Omental fat pad (tissue), 4 donors: ENCODE data around the gene SLC12A3. TPM values are rescaled to one million over a fixed set of nuclear protein-coding genes. Genes with fewer than 3 reads are reported as not detected.

Experiments
- ATAC-seq: fragments of 150-250 bp; one replicate; pipeline ENCODE4 v1.9.1; 2016; ENCODE audit warnings: mild to moderate bottlenecking, moderate library complexity; ENCODE audit not compliant: low FRiP score
- DNase-seq: peaks from one replicate; pipeline ENCODE4 v3.0.0-alpha.2; 2019; ENCODE audit warnings: low spot score
- CTCF ChIP-seq, 3 donors: fragments of 450-650 bp; IDR thresholded peaks; one replicate each; pipeline ENCODE4 v1.5.1; 2016 to 2017; ENCODE audit warnings: antibody characterized with exemption in 3 of 3, mild to moderate bottlenecking in 3 of 3, moderate library complexity in 2 of 3
- total RNA-seq, 4 donors: library from RNA; depleted of rRNA; stranded (reverse); fragments of >200 nt; gene quantifications; one replicate each; pipeline ENCODE4 v1.1.0, GENCODE V29; 2016

Gene SLC12A3
- total RNA-seq, 4 donors from 2014 or later: not detected

- TF ChIP-seq CTCF (IDR thresholded peaks at IDR 0.05): no peak
- ATAC-seq: no peak
- DNase-seq: no peak
Observed at GRCh38 chr16:56836410-56837230, 28.4 kb upstream of the SLC12A3 start.

GRCh38 chr16:56838622-56839337 lies 26.2 kb upstream of the SLC12A3 start:
- ATAC-seq (no peak), DNase-seq (no peak)
- no peak for TF ChIP-seq CTCF (IDR thresholded peaks at IDR 0.05)

GRCh38 chr16:56841233-56841632 lies 23.8 kb upstream of the SLC12A3 start:
- DNase-seq: no peak
- TF ChIP-seq CTCF (IDR thresholded peaks at IDR 0.05): no peak
- no peak for ATAC-seq

- TF ChIP-seq CTCF (IDR thresholded peaks at IDR 0.05): no peak
- ATAC-seq (no peak), DNase-seq (no peak)
Observed at GRCh38 chr16:56841659-56842058, 23.3 kb upstream of the SLC12A3 start.

- DNase-seq (no peak), ATAC-seq (no peak)
- TF ChIP-seq CTCF (IDR thresholded peaks at IDR 0.05): no peak
Observed at GRCh38 chr16:56842133-56842532, 22.9 kb upstream of the SLC12A3 start.

- DNase-seq: no peak
- ATAC-seq: no peak
- no peak for TF ChIP-seq CTCF (IDR thresholded peaks at IDR 0.05)
Observed at GRCh38 chr16:56844056-56844455, 21.0 kb upstream of the SLC12A3 start.
